Suppressor macrophage treated with lipopolysaccharide for 4 hours (primary cell): ENCODE results near the gene GPC3.
"Not testable (repeated sequence)": the region's sequence is repeated elsewhere in the genome, so short reads cannot be mapped to it uniquely, and the experiment has no call there.

ENCODE experiments used
- DNase-seq: peaks from one replicate; pipeline ENCODE4 v3.0.0-alpha.2; 2020

The GPC3 gene

GRCh38 chrX:133985164-133985966 is at the start of gene GPC3:
TSS of gene GPC3 (minus strand) at chrX:133985594.
- DNase-seq = peak; percentile 6

DNA sequence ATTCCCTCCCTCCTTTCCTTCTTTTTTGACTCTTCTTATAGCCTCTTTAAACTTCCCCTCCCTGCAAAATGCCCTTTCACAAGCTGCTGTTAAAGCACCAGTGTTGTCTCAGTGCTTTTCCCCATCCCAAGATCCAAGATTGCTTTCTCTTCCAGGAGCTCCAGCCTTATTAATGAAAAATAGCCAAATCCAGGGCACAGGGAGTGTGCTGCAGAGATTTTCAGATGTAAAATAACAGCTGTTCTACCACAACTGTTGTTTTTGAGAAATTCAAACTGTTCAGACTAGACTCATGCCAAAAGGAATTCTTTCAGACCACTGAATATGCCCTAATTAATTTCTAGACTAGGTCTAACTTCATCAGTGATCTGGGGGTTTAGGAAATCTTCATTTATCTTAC is 47.0 kb upstream of the GPC3 start:
- no peak for DNase-seq

DNA sequence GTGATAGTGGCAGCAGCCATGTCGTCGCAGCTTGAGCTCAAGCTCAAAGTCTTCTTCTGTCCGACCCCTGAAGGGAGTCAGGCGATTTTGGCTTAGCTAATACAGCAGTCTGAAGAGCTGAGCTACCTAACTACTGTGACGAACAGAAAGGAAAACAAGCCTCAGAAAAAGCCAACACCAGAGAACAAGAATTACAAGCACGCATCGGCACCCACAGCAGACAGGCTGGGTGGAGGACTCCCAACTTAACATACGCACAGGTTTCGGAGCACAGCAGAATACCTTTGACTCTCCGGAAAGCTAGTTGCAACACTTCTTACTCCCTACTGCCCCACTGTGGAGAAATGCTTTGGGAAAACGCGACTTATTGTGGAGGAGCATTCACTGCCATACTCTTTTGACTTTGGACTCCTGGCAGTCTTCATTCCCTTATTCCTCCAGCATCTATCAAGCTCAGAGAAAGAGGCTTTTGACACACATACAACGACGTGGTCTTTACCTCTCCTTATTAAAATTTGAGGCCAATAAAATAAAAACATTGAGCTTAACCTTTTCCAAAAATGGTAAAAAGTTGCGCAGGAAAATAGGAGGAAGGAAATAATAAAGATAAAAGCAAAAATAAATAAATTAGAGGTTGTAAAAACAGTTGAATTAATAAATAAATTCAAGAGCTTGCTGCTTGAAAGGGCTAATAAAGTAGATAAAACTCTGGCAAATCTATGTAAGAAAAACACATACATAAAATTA is 41.3 kb upstream of the GPC3 start:
- peak; percentile 8 for DNase-seq

- no peak for DNase-seq
Measured at GRCh38 chrX:134025986-134026545, 40.7 kb upstream of the GPC3 start.

DNA sequence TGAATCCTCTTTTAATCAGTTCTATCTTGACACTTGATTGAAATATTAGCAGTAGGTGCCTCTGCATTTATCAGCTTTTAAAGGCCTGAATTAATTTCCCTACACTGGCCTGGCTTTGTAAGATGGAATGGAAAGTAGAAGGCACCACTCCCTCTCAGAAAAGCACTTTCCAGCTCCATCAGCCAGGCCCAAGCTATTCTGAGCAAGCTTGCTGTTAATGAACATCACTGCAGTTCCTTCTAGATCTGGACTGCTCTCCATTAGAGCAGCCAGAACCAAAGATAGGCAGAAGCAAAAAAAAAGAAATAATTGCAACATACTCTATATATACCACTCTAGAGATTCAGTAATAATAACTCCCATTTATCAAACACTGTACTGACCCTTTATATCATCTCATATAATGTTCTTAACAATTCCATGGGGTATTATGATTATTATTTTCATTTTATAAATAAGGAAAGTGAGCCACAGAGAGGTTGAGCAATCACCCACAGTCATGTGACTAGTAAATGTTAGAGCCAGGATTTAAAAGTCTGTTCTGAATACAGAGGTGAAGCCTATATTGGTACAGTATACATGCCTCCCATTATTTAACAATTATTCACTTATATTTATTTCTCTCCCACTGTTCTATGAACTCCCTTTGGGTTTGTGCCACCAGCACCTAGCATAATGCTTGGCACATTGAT is 39.4 kb upstream of the GPC3 start:
- no peak for DNase-seq

DNA sequence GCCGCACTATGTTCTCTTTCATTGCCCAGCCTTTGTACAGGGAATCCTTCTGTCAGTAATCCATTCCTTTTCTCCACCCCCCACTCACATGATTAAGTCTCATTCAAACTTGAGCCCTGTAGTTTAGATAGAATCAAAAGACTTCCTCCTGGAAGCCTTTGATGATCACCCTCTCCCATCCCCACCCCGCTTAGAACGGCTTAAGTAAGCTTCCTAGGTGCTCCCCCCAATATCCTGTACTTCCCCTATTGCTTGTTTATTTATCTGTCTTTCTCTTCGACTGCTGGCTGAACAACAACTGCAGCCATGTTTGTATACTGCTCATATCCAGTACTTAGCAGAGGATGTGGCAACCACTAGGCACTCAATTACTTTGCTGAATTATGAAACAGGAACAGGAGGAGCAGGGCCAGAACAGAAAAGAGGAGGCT is 38.5 kb upstream of the GPC3 start:
- DNase-seq = peak; percentile 14

GRCh38 chrX:134020910-134021309 is 35.5 kb upstream of the GPC3 start:
- DNase-seq = no peak

DNA sequence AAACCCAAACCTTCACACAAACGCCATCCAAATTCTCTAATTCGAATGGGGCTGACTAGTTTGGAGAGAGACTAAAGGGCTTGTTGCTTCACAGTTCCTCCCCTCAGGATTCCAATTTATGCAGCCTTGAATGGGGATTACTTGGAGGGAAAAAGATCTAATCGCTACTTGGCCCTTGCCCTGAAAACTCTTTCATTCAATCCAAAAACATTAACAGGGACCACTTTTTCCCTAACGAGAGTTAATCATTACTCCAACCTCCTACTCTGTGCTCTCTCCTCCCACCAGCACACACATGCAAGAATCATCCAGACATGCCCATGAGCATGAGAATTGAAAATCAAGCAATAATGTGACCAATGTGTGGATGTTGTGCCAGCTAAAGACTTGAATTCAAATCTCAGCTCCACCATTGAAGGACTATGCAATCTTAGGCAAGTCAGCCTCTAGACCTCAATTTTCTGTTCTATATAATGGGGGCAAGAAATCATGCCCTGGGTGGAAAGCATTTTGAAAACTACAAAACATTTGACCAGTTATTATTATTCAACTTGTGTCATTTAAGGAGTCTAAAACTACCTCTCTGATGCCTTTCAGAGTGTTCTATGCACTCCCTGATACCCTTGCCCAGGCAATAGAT is 34.3 kb upstream of the GPC3 start:
- no peak for DNase-seq

DNA sequence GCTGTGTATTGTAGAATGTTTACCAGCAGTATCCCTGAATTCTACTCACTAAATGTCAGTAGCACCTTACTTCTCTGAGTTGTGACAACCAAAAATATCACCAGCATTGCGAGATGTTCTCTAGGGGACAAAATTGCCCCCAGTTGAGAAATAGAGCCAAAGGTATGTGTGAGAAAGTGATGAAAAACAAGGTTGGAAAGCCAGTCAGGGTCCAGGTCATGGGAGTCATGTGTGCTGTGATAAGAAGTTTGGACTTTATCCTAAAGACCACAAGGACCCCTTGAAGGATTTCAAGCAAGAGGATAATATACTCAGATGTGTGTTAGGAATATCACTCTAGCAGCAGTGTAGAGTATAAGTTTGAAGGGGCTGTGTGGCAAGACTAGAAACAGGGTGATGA is 30.9 kb upstream of the GPC3 start:
- DNase-seq = not testable (repeated sequence)

DNA sequence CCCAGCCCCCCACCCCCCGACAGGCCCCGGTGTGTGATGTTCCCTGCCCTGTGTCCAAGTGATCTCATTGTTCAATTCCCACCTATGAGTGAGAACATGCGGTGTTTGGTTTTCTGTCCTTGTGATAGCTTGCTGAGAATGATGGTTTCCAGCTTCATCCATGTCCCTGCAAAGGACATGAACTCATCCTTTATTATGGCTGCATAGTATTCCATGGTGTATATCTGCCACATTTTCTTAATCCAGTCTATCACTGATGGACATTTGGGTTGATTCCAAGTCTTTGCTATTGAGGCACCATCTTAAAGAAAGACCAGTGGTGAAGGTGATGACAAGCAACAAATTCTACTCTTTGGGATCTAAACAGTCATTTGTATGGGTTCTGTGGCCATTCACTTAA is 30.1 kb upstream of the GPC3 start:
- not testable (repeated sequence) for DNase-seq

GRCh38 chrX:134013524-134013923 is 28.1 kb upstream of the GPC3 start:
- no peak for DNase-seq

DNA sequence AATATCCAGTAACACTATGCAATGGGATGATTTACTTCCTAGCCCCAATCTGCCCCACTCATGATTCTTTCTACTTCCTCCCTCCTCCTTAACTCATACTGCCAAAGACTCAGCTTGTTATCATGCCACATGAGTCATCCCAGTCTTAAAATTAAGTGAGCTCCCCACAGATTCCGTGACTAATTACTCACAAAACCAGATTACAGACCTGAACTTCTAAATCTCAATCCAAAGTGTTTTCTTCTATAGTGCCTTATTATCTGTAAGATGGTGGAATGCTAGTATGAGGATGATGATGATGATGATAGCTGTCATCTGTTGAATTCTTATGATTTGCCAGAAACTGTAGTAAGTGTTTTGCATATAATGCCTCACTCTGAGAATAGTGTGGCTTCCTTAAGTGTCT is 27.7 kb upstream of the GPC3 start:
- DNase-seq = no peak

- no peak for DNase-seq
Measured at GRCh38 chrX:134010690-134011089, 25.3 kb upstream of the GPC3 start.

DNA sequence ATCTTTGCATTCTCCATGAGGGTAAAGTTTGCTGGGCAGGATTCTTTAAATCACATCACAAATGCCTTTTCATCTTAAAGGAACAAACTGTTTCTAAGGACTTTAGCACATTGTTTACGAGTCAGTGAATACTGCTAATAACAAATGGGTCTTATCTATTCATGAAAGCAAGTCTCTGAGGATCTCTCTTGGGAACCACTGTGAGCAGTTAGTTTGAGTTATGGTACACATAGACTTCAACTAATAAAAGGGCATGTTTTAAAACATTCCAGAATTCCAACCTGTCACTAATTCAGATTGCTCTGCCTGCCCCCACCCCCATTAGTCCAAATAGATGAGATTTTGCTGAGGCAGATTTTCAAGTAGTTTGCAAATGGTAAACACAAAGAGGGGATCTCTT is 22.3 kb upstream of the GPC3 start:
- DNase-seq = no peak

- DNase-seq = peak; percentile 4
Measured at GRCh38 chrX:134006484-134007161, 21.2 kb upstream of the GPC3 start.

DNA sequence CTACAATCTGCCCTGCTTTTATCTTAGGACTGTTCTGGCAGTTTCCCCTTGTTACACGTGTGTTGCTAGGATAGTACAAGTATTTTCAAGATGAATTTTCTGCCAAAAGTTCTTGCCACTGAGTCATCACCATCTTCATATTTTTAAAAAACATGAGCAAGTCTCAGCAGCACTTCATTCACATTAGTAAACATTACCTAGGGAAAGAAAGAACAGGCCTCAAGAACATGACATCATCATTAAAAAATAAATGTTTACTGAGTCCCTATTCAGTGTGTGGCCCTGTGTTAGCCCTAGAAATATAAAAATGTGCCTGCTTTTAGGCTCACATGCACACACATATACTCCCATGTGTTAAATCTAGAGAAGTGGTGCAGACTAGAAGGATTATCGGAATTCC is 18.7 kb upstream of the GPC3 start:
- no peak for DNase-seq

DNA sequence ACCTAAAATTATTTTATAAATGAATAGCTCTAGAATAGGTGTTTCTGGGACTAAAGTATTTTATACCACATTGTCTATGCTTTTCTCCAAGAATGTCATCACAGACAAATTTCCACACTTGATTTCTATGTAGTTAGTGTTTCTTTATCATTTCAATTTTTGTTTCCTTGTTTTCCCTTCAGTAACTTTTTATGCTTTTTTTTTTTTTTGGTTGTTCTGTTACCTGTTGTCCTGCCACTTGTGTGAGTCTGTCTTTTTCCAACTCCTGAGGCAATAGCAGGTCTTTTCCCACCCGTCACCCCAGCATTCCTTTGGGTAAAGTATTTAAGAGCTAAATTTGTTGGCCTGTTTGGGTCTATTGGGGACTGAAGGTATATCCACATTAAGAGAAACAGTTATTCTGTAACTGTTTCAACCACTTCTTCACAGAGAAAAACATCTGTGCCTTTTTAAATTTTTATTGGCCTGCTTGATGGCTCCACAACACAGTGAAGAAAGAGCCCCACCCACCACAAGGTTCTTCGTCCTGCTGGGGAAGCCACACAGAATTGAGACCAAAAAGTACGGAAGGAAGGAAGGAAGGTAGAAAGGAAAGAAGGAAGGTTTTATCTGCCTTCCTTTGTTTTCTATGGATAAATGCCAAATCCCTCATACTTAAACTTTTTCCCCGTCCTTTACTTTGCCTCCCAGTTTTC is 17.7 kb upstream of the GPC3 start:
- no peak for DNase-seq

DNA sequence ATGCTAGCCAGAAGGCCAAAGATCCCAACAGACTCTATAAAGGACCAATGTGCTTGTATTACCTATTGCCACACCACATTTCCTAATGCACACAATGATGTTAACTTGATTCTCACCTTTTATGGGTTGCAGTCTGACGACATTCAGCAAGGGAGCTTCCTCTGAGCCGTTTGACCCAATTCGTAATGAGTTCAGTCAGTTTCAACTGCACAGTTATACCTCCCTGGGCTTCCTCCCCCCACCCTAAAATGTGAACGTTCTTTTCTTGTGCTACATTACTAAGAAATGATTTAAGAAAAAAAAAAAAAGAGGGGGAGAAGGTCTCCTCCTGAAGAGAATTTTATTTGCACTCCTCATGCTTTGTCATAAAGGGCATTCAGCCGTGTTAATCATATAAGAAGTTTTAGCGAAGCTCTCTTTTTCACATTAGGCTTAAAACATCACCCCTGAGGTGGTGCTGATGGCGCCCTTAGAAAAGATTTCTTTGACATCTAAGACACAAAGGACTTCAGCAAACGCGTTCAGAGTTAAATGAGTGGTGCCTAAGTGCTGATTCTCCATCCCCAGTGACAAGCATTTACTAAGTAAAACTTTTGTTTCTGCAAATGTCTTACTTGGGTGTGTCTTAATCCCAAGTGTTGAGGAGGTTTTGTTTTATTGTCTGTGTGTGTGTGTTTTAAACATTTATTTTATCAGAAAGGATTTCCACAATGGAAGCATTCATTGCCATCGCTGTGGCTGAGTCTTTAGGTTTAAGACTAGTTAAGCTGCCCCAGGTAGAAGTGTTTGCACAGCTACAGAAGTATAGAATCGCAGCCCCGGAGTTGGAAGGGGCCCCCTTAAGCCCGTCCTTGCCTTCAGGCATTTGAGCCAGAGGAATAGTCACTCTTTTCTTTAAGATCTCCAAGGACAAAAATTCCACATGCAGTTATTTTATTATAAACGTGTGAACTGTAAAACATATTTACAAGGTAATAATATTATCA is 15.2 kb upstream of the GPC3 start:
- no peak for DNase-seq

DNA sequence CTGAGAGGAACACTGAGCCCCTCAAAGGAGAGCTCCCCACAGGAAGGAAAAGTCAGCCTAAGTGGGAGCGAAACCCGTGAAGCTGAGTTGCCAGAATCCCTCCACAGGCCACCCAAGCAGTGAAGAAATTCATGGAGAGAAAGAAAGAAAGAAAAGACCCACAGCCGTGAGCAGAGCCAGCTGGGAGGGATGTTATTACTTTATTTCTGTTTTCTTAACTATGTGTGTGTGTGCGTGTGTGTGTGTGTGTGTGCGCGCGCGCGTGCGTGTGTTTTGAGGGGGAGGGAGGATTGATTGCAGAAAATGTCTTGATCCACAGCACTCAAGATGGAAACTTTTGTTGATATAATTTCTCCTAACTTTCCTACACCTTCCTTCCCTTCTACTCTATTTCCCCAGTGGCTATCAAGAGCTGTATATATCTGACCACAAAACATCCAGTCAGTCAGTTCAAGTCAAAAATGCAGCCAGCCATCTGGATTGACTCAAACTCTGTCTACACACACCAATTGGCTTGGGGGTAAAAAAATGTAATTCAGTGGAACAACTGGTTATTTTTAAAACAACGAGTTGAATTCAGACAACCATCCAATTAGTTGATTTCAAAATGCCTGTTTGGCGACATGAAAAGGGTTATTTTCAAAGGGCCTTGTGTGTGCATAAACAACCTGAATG is 13.8 kb upstream of the GPC3 start:
- DNase-seq = no peak

GRCh38 chrX:133995759-133996158 is 10.4 kb upstream of the GPC3 start:
- no peak for DNase-seq
